WERI-Rb-1 (cell line): ENCODE results near the gene MAP7D3.
"Not testable (repeated sequence)": the region's sequence is repeated elsewhere in the genome, so short reads cannot be mapped to it uniquely, and the experiment has no call there.

ENCODE experiments used
- DNase-seq: peaks from one replicate; pipeline ENCODE4 v3.0.0-alpha.2; 2020
- H3K27ac ChIP-seq: fragments of 250-450 bp; sonication (Bioruptor Pico); 2 replicates; pipeline ENCODE4 v1.5.1; 2020; ENCODE audit warnings: mild to moderate bottlenecking, moderate library complexity
- H3K27me3 ChIP-seq: fragments of 250-450 bp; sonication (Bioruptor Pico); 2 replicates; pipeline ENCODE4 v1.5.1; 2021; ENCODE audit warnings: mild to moderate bottlenecking, low read depth, moderate library complexity; ENCODE audit not compliant: insufficient read depth, severe bottlenecking
- H3K36me3 ChIP-seq: fragments of 250-450 bp; sonication (Bioruptor Pico); 2 replicates; pipeline ENCODE4 v1.5.1; 2020; ENCODE audit warnings: mild to moderate bottlenecking, moderate library complexity
- H3K4me3 ChIP-seq: 2 replicates; pipeline ENCODE4 v1.5.1; 2011; ENCODE audit warnings: low read depth, mild to moderate bottlenecking, control low read depth, low read length
- H3K9me3 ChIP-seq: fragments of 250-450 bp; sonication (Bioruptor Pico); 2 replicates; pipeline ENCODE4 v1.5.1; 2021; ENCODE audit warnings: mild to moderate bottlenecking, moderate library complexity; ENCODE audit not compliant: severe bottlenecking
- TF ChIP-seq, protein P1 (sequence below): IDR thresholded peaks from 2 replicates; pipeline ENCODE4 v1.5.1; 2011; ENCODE audit warnings: low read depth, mild to moderate bottlenecking, control low read depth, inconsistent platforms, low read length

MAP7D3 gene

DNA sequence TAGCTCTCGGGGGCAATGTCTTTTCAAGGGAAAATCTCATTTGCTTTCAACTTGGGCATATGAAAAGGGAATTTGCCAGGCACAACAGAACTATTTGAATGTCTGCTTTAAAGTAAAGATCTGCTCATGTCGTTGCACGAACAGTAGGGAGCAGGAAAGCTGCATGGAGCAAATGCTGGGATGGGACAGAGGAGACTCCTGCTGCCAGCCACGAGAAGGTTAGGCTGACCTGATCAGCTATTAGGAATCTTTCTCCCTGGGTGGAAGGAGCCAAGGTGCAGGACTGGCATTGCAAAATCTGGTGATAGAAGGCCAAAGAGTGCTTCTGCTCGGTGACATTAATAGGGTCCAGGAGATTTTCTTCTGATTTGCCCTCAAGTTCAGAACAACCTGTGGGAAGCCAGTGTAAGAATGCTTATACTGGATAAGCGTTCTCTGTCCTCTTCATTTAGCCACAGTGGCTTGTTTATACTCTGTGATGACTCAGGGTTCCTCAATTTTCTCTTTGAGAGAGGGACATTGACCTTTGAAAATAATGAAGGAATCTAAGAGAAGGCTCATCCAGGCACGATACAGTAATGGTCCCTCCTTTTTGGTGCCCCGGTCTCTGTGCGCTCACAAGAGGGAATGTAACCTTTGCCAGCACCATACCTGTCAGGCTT, 80.9 kb downstream of the MAP7D3 start:
- H3K27me3 ChIP-seq, result peaks cover 6% of the 10 kb centered on the region

DNA sequence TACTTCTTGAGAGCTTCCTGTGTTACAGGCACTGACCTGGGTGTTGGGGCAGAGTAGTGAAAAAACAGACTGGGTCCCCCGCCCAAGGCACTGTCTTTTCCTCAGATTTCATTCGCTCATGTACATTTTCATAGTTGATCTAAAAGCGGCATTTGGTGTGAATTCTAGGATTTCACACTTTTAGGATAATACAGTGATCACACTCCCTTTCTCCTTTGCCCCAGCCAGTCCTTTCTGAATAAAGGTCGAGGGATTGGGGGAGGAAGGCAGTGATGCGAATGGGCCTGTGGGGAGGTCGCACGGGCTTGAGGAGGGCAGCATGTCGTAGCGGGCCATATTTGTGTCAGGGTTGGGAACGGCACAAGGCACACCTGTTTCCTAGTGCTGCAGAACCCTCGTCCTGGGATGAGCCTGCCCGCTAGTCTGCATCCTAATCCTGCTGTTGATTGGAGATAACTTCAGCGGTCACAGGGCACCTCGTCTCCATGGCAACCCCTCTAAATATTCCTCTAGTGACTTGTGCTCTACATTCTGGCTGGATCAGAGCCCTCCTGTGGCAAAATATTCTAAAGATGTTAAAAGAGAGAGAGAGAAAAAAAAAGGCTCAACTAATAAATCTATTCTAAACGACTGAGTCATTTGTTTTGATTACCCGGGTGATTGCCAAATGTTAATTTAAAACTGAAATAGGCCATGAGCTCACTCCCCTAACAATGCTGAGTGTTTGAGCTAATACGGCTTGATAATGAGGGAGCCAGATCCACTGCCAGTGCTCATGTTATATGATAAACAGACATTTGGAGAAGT, 82.1 kb downstream of the MAP7D3 start:
- H3K27ac ChIP-seq, result no peak overlapping the region
- peaks cover 6% of the 10 kb centered on the region for H3K27me3 ChIP-seq
- no peak overlapping the region for H3K4me3 ChIP-seq
- no peaks in the 10 kb centered on the region for H3K9me3 ChIP-seq
- no peak for DNase-seq
- no peaks in the 10 kb centered on the region for H3K36me3 ChIP-seq
- TF ChIP-seq, protein P1, sequence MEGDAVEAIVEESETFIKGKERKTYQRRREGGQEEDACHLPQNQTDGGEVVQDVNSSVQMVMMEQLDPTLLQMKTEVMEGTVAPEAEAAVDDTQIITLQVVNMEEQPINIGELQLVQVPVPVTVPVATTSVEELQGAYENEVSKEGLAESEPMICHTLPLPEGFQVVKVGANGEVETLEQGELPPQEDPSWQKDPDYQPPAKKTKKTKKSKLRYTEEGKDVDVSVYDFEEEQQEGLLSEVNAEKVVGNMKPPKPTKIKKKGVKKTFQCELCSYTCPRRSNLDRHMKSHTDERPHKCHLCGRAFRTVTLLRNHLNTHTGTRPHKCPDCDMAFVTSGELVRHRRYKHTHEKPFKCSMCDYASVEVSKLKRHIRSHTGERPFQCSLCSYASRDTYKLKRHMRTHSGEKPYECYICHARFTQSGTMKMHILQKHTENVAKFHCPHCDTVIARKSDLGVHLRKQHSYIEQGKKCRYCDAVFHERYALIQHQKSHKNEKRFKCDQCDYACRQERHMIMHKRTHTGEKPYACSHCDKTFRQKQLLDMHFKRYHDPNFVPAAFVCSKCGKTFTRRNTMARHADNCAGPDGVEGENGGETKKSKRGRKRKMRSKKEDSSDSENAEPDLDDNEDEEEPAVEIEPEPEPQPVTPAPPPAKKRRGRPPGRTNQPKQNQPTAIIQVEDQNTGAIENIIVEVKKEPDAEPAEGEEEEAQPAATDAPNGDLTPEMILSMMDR, result no peak

More for the DNA sequence above, 80.9 kb downstream of the MAP7D3 start:
- TF ChIP-seq, protein P1, result no peak
- Histone ChIP-seq H3K27ac (no peak overlapping the region), H3K9me3 (no peaks in the 10 kb centered on the region), H3K4me3 (no peak overlapping the region), H3K36me3 (no peaks in the 10 kb centered on the region)
- no peak for DNase-seq

- H3K27ac ChIP-seq, H3K36me3 ChIP-seq, H3K9me3 ChIP-seq, DNase-seq, H3K27me3 ChIP-seq, H3K4me3 ChIP-seq: not testable (repeated sequence)
Measured at GRCh38 chrX:136167989-136168388, 83.2 kb downstream of the MAP7D3 start.

DNA sequence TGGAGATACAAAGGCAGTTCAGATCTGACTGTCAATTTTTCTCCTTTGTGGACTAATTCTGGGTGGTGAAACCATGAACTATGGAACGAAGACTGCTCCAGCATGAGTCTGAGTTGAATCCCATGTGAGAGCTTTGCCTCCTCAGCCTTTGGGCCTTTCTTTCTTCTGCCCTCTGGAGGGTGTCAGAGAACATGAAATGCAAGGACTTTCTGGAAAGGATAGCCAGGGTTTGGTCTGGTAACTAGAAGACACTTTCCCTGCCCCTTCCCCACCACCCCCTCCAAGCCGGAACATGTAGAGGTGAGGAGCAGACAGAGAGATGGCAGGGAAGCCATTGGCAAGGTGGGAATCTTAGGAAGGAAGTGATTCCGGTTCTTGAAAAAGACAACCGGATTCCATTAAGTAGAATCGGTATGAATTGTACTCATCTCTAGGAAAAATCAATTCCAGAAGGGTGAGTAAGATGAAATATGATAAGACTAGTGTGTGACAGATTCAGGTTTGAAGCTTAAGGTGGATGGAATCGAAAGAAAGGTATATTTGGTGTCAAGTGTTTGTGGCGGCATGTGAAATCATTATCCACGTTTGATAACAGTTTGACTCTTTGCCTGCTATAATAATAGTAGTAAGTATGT, 84.9 kb downstream of the MAP7D3 start:
- Histone ChIP-seq H3K4me3 (no peak overlapping the region), H3K9me3 (no peaks in the 10 kb centered on the region), H3K36me3 (no peaks in the 10 kb centered on the region), H3K27me3 (peaks cover 6% of the 10 kb centered on the region), H3K27ac (no peak overlapping the region)
- no peak for DNase-seq
- TF ChIP-seq, protein P1, result peak; percentile 35; the same call in 1 of the 2 replicates

DNA sequence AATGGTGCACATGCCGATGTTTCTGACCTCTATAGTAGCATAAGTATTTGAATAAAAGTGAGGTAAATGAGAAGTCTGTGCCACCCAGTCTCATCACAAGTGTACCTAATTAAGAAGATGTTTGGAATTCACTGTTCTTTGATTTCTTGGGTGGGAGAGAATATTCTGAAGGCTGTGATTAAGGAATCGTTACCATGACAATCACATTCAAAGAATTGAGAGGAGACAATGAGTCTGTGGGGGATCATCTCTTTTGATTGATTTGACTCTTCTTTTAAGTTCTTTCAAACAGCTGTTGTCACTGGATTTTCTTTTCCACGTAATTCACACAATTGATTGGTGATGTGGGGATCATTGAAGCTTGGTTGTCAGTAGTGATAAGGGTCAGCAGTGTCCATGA, 85.8 kb downstream of the MAP7D3 start:
- no peak for DNase-seq
- Histone ChIP-seq H3K27ac (no peak overlapping the region), H3K36me3 (no peaks in the 10 kb centered on the region), H3K27me3 (peaks cover 6% of the 10 kb centered on the region), H3K9me3 (no peaks in the 10 kb centered on the region), H3K4me3 (no peak overlapping the region)
- TF ChIP-seq, protein P1, result no peak

- TF ChIP-seq, protein P1, result no peak
- H3K4me3 ChIP-seq, result no peak overlapping the region
- no peaks in the 10 kb centered on the region for H3K9me3 ChIP-seq
- H3K27ac ChIP-seq, result no peak overlapping the region
- H3K27me3 ChIP-seq, result peaks cover 6% of the 10 kb centered on the region
- no peaks in the 10 kb centered on the region for H3K36me3 ChIP-seq
- no peak for DNase-seq
Measured at GRCh38 chrX:136163689-136164088, 87.5 kb downstream of the MAP7D3 start.
